Fibroblast of lung (primary cell): ENCODE data around the gene ISLR2.

Experiments used
- EZH2 ChIP-seq: IDR thresholded peaks from 2 replicates; pipeline ENCODE4 v1.5.1; 2012; ENCODE audit warnings: low read length, control low read depth, mild to moderate bottlenecking; ENCODE audit errors: missing control alignments
- TF ChIP-seq, protein P1 (sequence below), 2 donors: IDR thresholded peaks in 1 of 2; conservative IDR thresholded peaks in 1 of 2; 1 replicate in 1 of 2; 2 replicates in 1 of 2; pipeline ENCODE4 v1.5.1; 2011 to 2012; ENCODE audit warnings: low read length in 2 of 2, control low read depth in 1 of 2, inconsistent platforms in 1 of 2, low read depth in 1 of 2, mild to moderate bottlenecking in 1 of 2

DNA sequence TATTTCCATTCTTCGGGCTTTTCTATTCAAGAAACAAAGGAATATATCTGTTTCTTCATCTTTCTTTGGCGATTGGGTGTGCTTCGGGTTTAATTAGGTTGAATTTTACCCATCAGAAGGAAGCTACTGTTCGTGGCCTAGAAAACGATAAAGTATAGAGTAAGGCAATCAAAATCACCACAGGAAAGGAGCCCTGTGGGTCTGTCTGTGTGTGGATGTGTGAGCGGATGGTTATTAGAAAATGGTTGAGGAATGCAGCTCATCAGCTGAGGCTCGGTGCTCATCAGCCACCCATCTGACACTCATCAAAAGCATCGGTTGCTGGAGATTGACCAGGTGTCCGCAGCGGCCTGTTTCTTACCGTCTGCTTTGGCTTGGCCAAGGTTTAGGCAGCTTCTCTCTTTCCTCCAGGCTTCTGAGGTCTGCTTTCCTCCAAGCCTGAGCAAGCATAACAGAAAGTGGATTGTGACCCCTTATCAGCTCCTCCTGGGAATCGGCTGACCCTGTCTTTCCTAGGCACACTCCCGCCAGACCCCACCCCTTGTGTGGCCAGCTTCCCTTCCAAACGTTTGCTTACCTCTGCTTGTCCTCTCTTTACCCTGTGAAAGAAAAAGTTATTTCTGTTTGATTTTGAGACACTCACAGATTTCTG is 25.5 kb downstream of the ISLR2 start:
- TF ChIP-seq, protein P1, sequence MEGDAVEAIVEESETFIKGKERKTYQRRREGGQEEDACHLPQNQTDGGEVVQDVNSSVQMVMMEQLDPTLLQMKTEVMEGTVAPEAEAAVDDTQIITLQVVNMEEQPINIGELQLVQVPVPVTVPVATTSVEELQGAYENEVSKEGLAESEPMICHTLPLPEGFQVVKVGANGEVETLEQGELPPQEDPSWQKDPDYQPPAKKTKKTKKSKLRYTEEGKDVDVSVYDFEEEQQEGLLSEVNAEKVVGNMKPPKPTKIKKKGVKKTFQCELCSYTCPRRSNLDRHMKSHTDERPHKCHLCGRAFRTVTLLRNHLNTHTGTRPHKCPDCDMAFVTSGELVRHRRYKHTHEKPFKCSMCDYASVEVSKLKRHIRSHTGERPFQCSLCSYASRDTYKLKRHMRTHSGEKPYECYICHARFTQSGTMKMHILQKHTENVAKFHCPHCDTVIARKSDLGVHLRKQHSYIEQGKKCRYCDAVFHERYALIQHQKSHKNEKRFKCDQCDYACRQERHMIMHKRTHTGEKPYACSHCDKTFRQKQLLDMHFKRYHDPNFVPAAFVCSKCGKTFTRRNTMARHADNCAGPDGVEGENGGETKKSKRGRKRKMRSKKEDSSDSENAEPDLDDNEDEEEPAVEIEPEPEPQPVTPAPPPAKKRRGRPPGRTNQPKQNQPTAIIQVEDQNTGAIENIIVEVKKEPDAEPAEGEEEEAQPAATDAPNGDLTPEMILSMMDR (conservative IDR thresholded peaks at IDR 0.05 in 1 of 2, IDR thresholded peaks at IDR 0.05 in 1 of 2; ENCODE audit: low read depth in 1 of 2, low read length in 2 of 2): no peak
- TF ChIP-seq EZH2: no peak
